HL-60/S4 (cell line): ENCODE data around the gene CSNK2A2.

Source experiments
- in situ Hi-C: fragments of 300-500 bp; cut with MboI; formaldehyde crosslinking; loops from 2 replicates; pipeline ENCODE4 v1.14.3; 2022; ENCODE audit warnings: low sequenced_read_pairs

Gene CSNK2A2

GRCh38 chr16:58200004-58200797 is 2.3 kb upstream of the CSNK2A2 start:
- in situ Hi-C loops = no loop called here

- in situ Hi-C loops = no loop called here
Observed at GRCh38 chr16:58198803-58199411, 1.0 kb upstream of the CSNK2A2 start.

GRCh38 chr16:58197314-58198012 is 443 bp downstream of the CSNK2A2 start:
- in situ Hi-C loops = no loop called here

GRCh38 chr16:58196898-58197313 is 1.0 kb downstream of the CSNK2A2 start:
- in situ Hi-C loops = no loop called here

GRCh38 chr16:58195771-58196170 is 2.1 kb downstream of the CSNK2A2 start:
- in situ Hi-C loops = no loop called here

GRCh38 chr16:58195344-58195743 is 2.6 kb downstream of the CSNK2A2 start:
- in situ Hi-C loops = no loop called here

DNA sequence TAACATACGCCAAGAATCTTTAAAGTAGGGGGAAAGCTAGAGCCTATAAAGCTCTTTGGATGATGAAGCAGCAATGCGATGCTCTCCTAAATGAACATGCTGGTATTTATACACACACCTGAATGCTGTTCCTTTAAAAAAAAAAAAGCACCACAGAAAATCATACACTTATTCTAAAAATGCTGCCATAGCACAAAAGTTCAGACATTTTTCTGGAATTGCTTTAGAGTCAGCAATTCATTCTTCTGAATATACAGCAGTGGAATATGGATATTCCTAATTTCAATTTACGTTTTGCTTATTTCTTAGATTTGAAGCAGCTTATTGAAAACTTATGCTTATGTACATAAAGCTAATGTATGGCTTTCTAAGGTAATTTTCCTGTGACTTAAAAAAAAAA is 3.1 kb downstream of the CSNK2A2 start:
- in situ Hi-C loops = no loop called here

- in situ Hi-C loops = no loop called here
Observed at GRCh38 chr16:58187665-58188421, 10.1 kb downstream of the CSNK2A2 start.

DNA sequence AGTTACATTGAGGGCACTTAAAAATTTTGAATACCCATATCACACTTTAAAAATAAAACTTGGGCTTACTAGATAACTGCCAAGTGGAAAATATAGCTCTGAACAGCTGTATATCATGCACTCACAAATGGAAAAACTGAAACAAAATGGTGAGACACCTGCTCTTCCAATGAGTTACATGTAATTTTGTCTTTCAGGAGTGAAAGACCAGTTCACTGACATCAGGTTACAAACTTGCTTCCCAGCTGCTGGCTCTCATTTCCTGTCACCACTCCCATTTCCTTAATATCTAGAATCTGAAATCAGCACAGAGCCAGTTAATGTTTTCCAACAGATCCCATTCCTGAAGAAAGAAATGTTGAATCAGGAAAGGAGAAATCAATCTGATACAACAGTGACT is 10.8 kb downstream of the CSNK2A2 start:
- in situ Hi-C loops = no loop called here

- in situ Hi-C loops = no loop called here
Observed at GRCh38 chr16:58186176-58186944, 11.5 kb downstream of the CSNK2A2 start.

DNA sequence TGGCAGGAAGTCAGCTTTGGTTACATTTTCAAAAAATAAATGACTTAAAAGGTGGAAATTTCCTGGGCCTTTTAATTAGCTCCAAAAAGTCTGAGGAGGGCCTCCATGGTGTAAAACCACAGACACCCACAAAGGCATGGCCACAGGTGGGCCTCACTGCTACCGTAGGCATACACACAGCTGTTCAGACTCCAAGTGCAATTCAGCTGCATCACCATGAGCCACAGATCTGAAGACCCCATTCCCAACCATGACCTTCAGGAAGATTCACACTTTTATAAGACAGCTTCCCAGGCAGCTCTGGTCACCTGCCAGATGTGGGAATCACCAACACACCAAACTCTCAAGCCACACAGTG is 20.6 kb downstream of the CSNK2A2 start:
- in situ Hi-C loops = no loop called here

- in situ Hi-C loops = no loop called here
Observed at GRCh38 chr16:58176608-58177352, 21.1 kb downstream of the CSNK2A2 start.

GRCh38 chr16:58170223-58170622 is 27.7 kb downstream of the CSNK2A2 start:
- in situ Hi-C loops = no loop called here

DNA sequence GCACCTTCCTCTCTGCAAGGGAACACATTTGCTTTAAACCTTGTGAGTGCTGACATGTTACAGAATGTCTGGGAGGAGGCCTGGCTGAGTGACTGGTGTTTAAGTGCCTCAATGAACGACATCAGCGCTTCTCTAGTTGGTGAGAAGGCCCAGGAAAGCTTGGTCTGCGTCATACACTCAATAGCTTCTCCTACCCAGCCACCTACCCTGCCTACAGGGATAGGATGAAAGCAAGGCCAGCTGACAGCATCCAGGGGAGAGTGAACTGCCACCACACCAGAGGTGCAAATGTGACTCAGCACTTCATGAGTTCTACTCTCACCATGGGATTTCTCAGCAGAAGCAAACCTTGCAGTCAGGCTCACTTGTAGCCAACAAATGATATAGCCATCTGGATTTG is 37.1 kb downstream of the CSNK2A2 start:
- in situ Hi-C loops = no loop called here

GRCh38 chr16:58158725-58159124 is 39.2 kb downstream of the CSNK2A2 start:
- in situ Hi-C loops = no loop called here

GRCh38 chr16:58157951-58158540 is 39.9 kb downstream of the CSNK2A2 start:
- in situ Hi-C loops = no loop called here

GRCh38 chr16:58157239-58157638 is 40.7 kb downstream of the CSNK2A2 start:
- in situ Hi-C loops = no loop called here

- in situ Hi-C loops = no loop called here
Observed at GRCh38 chr16:58155839-58156238, 42.1 kb downstream of the CSNK2A2 start.

- in situ Hi-C loops = no loop called here
Observed at GRCh38 chr16:58154345-58154744, 43.6 kb downstream of the CSNK2A2 start.
